HG03045 (cell line): ENCODE measurements around the gene SOCS7.

ENCODE experiments used
- ATAC-seq: cut with Tn5 transposase; IDR thresholded peaks from one replicate; pipeline ENCODE4 v1.9.1; 2021; ENCODE audit warnings: mild to moderate bottlenecking, moderate library complexity; ENCODE audit not compliant: unreplicated experiment

The SOCS7 gene

GRCh38 chr17:38351412-38352222 lies at the start of gene SOCS7:
TSS of gene SOCS7 (plus strand) at chr17:38351844. CDS start at chr17:38352053, 209 bp downstream.
- ATAC-seq: peak; percentile 88

- ATAC-seq: no peak
These were observed 36.1 kb upstream of the SOCS7 start for GRCh38 chr17:38315497-38315896.

- no peak for ATAC-seq
These were observed 34.6 kb upstream of the SOCS7 start for GRCh38 chr17:38317081-38317480.

GRCh38 chr17:38320482-38320881 lies 31.2 kb upstream of the SOCS7 start:
- no peak for ATAC-seq

- ATAC-seq: no peak
These were observed 29.4 kb upstream of the SOCS7 start for GRCh38 chr17:38322156-38322779.

GRCh38 chr17:38322897-38323296 lies 28.7 kb upstream of the SOCS7 start:
- no peak for ATAC-seq

- no peak for ATAC-seq
These were observed 27.4 kb upstream of the SOCS7 start for GRCh38 chr17:38324141-38324697.

- no peak for ATAC-seq
These were observed 26.9 kb upstream of the SOCS7 start for GRCh38 chr17:38324772-38325171.

GRCh38 chr17:38325221-38325851 lies 26.3 kb upstream of the SOCS7 start:
- ATAC-seq: no peak

GRCh38 chr17:38326996-38327792 lies 24.4 kb upstream of the SOCS7 start:
- ATAC-seq: no peak

- ATAC-seq: no peak
These were observed 23.7 kb upstream of the SOCS7 start for GRCh38 chr17:38327936-38328335.

GRCh38 chr17:38328620-38329019 lies 23.0 kb upstream of the SOCS7 start:
- no peak for ATAC-seq

GRCh38 chr17:38329284-38329683 lies 22.4 kb upstream of the SOCS7 start:
- no peak for ATAC-seq

- no peak for ATAC-seq
These were observed 21.6 kb upstream of the SOCS7 start for GRCh38 chr17:38329808-38330730.

GRCh38 chr17:38330941-38331411 lies 20.7 kb upstream of the SOCS7 start:
- ATAC-seq: no peak

- ATAC-seq: no peak
These were observed 18.9 kb upstream of the SOCS7 start for GRCh38 chr17:38332735-38333134.

- no peak for ATAC-seq
These were observed 17.9 kb upstream of the SOCS7 start for GRCh38 chr17:38333635-38334295.

GRCh38 chr17:38334480-38335364 lies 16.9 kb upstream of the SOCS7 start:
- ATAC-seq: no peak
